Activated CD8-positive, alpha-beta memory T cell treated with anti-CD3 and anti-CD28 coated beads, Interleukin-2, amount 50 U/mL, for 48 hours (primary cell): ENCODE results near the gene MYPN.
"Not testable (repeated sequence)": the region's sequence is repeated elsewhere in the genome, so short reads cannot be mapped to it uniquely, and the experiment has no call there.

Experiments used
- DNase-seq: peaks from one replicate; pipeline ENCODE4 v3.0.0-alpha.2; 2020

Gene MYPN, protein sequence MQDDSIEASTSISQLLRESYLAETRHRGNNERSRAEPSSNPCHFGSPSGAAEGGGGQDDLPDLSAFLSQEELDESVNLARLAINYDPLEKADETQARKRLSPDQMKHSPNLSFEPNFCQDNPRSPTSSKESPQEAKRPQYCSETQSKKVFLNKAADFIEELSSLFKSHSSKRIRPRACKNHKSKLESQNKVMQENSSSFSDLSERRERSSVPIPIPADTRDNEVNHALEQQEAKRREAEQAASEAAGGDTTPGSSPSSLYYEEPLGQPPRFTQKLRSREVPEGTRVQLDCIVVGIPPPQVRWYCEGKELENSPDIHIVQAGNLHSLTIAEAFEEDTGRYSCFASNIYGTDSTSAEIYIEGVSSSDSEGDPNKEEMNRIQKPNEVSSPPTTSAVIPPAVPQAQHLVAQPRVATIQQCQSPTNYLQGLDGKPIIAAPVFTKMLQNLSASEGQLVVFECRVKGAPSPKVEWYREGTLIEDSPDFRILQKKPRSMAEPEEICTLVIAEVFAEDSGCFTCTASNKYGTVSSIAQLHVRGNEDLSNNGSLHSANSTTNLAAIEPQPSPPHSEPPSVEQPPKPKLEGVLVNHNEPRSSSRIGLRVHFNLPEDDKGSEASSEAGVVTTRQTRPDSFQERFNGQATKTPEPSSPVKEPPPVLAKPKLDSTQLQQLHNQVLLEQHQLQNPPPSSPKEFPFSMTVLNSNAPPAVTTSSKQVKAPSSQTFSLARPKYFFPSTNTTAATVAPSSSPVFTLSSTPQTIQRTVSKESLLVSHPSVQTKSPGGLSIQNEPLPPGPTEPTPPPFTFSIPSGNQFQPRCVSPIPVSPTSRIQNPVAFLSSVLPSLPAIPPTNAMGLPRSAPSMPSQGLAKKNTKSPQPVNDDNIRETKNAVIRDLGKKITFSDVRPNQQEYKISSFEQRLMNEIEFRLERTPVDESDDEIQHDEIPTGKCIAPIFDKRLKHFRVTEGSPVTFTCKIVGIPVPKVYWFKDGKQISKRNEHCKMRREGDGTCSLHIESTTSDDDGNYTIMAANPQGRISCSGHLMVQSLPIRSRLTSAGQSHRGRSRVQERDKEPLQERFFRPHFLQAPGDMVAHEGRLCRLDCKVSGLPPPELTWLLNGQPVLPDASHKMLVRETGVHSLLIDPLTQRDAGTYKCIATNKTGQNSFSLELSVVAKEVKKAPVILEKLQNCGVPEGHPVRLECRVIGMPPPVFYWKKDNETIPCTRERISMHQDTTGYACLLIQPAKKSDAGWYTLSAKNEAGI (N-terminal part only)

DNA sequence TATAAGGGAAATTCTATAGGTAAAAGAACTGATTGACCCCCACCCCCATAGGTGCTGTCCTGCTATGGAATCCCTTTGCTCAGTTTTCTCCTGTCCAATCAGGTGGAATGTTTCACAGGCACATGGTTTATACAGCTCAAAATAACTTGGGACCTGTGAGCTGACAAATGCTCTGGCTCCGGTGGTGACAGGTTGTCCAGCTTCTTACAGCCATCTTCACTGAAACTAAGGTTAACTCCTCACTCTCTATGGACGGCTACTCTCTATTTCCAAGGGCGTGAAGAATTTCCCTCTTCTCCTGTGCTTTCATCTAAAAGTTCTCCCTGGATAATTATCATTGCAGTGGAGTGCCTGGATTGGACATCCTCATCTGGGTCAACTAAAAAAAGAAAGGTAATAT lies at the start of gene MYPN:
MYPN (plus strand) TSS at position 158 of the 400 bp plus-strand sequence. CDS start 11,951 bp downstream, outside the sequence.
- DNase-seq = no peak

DNA sequence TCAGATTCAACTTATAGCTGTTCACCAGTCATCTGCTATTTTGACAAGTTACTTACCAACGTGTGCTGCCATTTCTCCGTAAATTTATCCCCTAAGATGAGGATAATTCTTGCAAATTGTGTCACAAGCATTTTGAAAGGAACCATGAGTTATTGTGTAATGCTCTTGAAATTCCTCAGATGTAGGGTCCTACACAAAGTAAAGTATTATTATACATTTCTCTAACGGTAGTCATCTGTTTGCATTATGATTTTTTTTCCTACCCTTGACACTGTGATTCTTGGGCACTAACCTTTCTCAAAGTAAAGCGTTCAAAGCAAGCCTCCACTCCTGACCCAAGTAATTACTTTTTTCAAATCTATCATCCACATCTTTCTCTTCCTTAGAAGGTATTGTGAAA lies 42.3 kb upstream of the MYPN start:
- DNase-seq = no peak

DNA sequence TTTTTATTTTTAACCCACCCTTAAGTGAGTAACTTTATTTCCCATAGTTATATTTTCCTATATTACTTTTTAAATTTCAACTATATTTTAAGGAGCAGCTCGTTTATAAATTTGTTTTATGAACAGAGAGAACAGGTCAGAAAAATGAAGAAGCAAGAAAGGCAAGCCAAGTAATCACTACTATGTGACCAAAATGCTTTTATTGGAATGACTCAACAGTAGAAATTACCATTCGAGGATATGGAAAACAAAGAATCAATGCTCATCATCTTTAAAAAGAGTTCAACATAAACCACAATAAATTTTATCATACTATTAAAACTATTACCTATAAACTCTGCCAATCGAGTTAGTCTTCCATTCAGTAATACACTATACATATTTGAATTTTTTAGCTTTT lies 41.8 kb upstream of the MYPN start:
- DNase-seq = no peak

DNA sequence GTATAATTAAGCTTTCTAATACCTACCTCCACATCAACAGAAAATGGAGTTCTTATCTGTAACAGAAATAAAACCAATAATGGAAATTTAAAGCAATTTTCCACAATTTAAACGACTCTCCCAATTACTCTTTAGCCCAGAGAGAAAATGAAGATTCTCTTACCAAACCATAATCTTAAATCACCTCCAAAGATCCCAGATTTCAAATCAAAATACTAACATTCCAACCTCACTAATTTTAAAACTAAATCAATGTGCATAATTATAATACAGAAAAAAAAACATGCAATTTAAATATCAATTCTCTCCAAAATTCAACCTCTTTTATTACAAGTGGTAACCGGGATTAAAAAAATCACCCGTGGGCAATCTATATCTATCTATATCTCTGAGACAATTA lies 35.7 kb upstream of the MYPN start:
- no peak for DNase-seq

DNA sequence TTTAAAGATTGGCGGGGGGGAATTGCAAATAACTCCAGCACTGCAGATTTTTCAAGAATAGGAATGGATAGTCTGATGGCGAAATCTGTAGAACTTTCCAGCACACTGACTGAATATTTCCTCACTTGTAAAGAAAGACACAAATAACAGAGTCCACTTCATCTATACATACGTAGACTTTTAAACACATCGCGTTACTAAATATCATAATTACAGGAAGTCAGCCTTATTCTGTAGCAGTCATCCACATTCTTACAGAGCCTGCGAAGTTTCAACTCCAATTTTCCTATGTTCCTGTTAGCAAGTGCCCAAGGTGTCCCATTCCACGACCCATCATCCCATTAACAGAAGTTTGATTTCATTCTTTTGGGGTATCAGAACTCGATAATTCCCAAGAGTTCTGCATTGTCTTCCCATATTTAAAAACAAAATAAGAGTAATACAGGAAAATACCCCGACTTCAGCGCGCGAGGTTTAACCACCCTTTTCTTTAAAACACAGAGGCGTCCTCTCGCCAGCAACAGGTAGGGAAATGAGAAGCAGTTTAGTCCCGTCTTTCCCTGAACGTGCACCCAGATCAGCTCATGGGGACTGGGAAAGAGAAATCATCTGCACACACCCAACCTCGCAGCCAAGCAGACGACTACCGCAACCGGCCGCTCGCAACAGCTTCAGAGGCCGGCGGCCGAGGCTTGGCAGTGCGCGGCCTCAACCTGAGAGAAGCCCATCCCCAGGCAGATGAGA lies 35.1 kb upstream of the MYPN start:
- DNase-seq = no peak

DNA sequence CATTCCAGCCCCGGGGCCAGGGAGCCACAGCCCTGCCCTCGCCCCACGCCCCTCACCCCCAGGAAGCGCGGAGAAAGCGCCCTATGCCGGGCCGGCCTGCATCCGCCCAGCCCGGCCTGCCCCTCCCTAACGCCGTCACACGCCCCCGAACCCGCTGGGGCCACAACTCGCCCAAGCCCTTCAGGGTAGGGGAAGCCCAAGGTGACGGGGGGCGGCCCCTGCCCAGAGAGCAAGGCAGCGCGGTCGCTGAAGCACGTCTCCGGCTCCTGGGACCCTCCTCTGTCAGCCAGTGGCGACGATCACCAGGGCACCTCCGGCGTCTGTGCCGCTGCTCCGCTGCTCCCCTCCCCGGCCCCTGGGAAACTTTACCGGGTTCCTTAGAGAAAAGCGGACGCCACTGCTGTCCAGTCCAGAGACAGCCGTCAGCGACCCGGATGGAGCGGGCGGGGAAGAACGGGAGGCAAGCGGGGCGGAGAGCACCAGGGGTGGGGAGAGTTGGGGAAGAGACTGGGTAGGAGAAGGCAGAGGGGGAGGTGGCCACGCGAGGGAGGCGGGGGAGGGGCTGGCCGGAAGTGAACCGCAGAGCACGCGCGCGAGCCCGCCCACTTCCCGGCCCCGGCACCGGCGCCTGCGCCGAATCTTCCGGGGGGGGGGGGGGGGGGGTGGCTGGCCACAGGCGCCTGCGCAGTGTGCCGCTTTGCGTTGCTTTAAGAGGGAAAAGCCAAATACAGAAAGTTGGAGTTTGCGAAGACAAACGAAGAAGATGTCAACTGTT lies 34.3 kb upstream of the MYPN start, which contains the start of gene HERC4:
HERC4 (minus strand) TSS at position 509 of the 775 bp plus-strand sequence. CDS start 2,175 bp downstream, outside the sequence.
- DNase-seq = peak; percentile 91

DNA sequence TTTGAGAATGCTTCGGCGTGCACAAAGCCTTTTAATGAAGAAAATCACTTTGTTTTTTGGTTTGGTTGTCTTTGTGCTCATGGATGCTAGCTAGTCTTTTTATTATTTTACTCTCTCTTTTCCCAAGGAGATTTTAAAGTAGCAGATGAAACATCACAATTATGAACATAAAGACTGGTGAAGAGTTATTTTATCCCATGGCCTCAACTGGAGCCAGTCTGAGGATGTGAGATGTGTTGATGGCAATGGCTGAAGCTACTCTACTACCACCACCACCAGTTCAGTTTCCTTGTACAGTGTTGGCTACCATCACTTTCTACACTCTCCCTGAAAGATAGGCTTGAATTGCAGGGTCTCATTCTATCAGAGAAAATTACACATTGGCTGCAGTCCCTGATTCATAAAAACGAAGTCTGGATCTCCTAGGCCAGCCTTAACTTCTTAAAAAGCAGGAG lies 33.7 kb upstream of the MYPN start:
- DNase-seq = no peak

DNA sequence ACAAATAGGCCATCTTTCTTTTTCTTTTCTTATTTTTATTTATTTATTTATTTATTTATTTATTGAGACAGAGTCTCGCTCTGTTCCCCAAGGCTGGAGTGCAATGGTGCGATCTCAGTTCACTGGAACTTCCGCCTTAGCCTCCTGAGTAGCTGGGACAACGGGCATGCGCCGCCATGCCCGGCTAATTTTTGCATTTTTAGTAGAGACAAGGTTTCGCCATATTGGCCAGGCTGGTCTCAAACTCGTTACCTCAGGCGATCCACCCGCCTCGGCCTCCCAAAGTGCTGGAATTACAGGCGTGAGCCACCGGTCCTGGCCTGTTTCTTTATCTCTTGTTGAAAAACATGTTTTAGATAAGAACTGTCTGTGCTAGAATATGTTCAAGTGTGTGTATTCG lies 33.2 kb upstream of the MYPN start:
- not testable (repeated sequence) for DNase-seq

DNA sequence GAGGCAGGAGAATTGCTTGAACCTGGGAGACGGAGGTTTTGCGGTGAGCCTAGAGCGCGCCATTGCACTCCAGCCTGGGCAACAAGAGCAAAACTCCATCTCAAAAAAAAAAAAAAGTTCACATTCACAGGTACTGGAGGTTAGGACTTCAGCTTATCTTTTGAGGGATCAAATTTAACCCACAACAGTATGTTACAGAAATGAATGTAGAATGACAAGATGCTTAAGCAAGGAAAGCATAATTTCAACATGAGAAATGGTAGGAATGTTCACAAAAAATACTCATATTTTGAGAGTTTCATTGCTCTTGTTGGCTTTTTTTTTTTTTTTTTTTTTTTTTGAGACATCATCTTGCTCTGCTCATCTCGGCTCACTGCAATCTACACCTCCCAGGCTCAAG lies 32.3 kb upstream of the MYPN start:
- no peak for DNase-seq

DNA sequence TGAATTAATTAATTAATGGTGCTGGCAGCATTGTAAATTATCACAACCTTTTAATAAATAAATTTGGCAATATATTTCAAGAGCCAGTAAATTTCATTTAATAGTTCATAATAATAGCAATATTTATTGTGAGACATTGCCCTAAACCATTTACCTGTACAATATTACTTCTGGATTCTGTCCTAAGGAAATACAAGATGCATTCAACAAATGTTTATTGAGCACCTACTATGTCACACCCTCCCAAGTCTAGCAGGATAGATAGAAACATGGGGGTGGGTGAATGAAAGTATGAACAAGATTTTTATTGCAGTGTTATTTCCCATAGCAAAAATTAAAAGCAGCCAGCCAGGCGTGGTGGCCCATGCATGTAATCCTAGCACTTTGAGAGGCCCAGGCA lies 29.9 kb upstream of the MYPN start:
- no peak for DNase-seq

DNA sequence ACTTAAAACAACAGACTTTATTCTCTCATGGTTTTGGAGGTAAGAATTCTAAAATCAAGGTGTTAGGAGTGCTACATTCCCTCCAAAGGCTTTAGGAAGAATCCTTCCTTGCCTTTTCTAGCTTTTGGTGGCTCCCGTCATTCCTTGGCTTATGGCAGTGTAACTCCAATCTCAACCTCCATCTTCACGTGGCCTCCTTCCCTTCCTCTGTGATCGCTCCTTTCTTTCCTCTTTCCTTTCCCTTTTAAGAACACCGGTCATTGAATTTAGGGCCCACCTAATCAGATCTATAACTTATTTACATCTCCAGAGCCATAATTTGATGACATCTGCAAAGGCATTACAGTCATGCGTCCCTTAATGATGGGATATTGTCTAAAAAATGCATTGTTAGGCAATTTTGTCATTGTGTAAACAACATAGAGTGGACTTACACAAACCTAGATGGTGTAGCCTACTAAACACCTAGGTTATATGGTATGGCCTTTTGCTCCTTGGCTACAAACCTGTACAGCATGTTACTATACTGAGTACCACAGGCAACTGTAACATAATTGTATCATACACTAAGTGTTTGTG lies 28.3 kb upstream of the MYPN start:
- no peak for DNase-seq

DNA sequence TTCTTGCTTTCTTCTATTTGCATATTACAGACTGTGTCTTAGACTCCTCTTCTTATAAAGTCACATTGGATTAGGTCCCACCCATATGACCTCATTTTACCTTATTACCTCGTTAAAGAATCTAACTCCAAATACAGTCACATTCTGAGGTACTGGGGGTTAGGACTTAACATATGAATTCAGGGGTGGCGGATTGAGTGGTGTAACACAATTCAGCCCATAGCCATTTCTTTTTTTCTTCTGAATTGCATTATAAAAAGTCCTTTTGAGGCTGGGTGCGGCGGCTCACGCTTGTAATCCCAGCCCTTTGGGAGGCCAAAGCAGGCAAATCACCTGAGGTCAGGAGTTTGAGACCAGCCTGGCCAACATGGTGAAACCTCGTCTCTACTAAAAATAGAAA lies 27.4 kb upstream of the MYPN start:
- DNase-seq = no peak

DNA sequence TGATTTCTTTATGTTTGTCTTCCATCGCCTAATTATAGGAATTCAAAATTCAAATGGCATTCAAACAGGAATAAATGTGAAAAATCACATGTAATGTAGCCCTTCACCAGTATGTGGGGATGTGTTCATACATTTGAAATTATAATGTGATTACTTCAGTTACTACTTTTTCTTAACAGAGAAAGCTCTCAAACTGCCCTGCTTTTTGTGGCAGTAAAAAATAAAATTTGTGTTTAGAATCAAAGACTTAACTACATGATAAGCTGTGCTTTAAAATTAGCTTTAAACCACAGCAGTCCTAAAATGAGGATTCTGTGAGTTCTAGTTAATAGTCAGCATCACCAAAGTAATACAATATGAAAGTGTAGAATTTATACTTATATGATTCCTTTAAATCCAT lies 26.4 kb upstream of the MYPN start:
- DNase-seq = no peak

DNA sequence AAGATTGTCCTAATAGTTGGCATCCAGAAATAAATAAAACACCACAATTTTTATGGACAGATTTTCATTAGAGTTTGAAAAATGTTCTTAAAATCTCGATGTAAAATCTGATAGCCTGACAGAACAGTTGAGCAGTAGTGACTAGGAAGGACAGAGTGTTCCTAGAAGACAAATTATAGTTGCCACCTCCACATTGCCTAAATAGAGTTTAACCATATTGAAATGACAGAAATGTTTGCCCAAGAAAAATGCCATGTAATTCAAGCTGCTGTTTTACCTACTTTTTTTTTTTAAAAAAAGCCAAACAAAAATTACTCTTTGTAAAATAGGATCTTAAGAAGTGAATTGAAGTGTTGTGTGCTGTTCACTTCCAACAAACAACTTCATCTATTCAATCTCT lies 25.3 kb upstream of the MYPN start:
- DNase-seq = no peak

DNA sequence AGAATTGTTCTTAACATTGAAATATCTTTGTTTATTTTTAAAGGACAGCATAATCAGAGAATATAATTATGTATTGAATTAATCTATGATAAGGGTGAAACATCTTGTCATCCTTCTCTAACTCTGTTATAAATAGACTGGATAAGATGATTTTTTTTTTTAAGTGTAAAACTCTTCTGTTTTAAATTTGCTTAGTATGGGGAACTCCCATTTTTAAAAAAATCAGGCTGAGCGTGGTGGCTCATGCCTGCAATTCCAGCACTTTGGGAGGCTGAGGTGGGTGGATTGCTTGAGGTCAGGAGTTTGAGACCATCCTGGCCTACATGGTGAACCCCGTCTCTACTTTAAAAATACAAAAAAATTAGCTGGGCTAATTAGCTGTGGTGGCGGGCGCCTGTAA lies 24.8 kb upstream of the MYPN start:
- no peak for DNase-seq

DNA sequence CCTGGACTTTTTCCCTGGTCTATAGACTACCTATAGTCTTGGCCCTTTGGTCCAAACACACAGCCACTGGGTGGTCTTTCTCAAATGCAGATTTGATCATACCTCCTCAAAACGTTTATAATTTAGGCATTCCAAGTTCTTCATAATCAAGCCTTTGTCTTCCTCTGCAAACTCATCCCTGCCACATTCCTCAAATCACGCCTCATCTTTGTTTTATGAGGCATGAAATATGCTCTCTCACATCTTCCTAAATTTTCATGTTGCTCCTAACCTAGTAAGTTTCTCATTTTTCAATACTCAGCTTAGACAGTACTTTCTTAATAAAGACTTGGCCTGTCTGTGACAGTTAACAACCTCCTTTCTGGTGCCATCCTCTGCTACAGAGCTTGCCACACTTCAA lies 23.3 kb upstream of the MYPN start:
- no peak for DNase-seq

DNA sequence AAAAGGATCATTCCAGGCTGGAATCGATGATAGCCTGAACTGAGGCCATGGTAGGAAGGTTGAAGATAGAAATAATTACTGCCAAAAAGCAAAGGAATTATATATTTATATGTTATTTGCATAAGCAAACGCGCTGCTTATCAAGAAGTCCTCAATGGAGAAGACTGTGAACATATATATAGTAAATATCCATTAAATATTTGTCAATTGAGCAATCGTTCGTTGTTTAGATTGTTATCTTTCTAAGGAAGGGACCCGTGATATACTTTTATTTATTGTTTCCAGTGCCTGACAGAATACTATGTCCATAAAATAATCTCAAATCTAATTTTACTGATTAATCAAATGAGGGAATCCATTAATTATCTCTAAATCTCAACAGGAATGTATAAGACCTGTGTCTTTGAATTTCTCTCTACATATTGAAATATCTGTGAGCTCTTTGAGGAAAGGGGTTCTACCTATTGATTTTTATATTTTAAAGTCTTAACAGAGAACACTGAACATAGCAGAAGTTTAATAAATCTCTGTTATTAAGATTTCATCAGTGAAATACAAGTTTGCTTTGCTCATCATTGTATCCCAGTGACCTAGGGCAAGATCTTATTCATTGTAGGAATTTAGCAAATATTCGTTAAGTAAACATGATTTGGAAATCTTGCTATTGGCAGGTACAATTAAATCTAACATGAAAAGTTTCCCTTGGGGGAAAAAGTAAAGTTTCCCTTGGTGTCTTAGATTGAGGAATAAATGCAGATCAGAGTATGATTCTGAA lies 22.2 kb upstream of the MYPN start:
- no peak for DNase-seq

DNA sequence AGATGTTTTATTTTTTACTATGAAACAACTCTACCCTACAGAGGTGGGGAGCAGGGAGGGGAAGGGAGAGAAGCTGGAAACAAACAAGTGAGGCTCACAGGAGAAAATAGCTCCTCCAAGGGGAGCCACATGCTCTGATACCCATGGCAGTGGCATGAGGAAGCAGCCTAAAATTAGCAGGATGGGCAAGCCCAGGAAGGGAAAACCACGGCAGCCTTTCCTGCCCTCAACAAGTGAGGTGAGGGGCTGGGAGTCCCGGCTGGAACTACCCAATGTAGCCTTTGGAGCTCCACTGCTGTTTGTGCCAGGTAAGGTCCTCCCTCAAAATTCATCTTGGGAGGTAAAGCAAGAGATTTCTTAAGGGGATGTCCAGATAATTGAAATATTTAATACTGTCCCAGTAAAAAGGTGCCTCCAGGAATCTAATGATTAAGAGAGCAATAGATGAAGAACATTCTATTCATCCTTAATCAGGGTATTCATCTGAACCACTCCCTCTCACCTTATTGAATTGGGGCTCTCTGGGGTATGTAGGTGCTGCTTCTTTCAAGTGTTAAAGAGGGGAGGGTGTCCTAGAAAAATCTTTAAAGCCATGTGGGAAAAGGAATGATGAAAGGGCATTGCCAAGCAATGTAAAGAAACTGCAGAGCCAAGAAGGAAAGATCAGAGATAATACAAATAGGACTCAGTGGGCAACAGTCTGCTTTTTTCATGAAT lies 21.4 kb upstream of the MYPN start:
- no peak for DNase-seq

DNA sequence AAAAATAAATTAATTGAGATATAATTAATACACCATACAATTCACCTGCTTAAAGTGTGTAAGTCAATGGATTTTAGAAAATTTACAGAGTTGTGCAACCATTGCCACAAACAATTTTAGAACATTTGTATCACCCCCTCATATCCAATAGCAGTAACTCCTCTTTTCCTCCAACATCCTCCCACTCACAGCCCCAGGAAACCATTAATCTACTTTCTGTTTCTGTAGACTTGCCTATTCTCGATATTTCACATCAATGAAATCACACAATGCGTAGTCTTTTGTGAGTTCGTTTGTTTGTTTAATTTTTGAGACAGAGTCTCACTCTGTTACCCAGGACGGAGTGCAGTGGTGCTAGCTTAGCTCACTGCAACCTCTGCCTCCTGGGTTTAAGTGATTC lies 20.5 kb upstream of the MYPN start:
- DNase-seq = no peak

DNA sequence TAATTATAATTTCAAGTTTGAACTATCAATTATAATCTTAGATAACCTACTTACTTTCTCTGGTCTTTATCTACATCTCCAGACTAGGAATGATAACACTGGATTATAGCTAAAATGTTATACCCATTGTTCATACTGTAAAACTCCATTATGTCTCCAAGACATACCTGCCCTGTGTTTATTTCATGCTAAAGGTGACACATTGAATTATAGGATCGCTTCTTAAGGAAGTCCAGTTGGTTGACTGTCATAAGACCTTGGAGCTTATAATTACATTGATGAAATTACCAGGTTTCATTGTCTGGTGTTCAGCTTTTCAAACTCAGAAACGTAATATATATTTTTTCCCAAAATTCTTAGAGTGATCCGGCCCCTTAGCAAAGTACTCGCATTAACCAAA lies 18.7 kb upstream of the MYPN start:
- no peak for DNase-seq
